Measurements from ENCODE around the gene RAD9A.

DNA sequence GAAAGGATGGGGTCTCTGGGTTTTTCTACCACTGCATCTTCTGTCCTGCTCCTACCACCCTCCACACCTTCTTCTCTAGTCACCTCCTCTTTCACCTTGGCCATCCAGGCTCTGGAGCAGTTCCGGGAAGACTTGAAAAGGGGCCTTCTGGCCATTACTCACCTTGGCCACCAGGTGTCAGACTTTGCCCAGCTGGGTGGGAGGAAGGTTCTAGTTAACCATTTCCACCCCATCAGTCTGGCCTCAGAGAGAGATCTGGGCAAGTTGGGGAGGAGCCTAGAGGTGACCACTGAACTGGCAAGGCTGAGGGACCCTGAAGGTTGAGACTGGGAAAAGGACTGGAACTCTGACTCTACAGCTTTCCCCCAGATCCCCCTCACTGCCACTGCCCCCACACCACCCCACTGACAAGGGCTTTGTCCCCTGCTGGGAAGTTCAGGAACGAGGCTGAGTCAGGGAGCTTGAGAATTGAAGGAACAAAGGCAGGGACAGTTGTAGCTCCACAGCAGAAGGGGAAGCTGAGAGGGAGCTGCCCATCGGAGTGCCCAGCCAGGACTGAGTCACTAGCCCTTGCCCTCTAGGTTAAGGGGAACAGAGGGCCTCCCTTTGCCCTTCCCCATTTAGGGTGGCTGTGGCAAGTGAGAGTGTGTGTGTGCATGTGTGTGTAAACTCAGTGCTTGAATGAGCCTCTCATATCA is 34.8 kb upstream of the RAD9A start:
- TF ChIP-seq, protein P1, sequence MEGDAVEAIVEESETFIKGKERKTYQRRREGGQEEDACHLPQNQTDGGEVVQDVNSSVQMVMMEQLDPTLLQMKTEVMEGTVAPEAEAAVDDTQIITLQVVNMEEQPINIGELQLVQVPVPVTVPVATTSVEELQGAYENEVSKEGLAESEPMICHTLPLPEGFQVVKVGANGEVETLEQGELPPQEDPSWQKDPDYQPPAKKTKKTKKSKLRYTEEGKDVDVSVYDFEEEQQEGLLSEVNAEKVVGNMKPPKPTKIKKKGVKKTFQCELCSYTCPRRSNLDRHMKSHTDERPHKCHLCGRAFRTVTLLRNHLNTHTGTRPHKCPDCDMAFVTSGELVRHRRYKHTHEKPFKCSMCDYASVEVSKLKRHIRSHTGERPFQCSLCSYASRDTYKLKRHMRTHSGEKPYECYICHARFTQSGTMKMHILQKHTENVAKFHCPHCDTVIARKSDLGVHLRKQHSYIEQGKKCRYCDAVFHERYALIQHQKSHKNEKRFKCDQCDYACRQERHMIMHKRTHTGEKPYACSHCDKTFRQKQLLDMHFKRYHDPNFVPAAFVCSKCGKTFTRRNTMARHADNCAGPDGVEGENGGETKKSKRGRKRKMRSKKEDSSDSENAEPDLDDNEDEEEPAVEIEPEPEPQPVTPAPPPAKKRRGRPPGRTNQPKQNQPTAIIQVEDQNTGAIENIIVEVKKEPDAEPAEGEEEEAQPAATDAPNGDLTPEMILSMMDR (IDR thresholded peaks at IDR 0.05) = peak; percentile 88 to 95 (median 93)
- TF ChIP-seq POLR2A (IDR thresholded peaks at IDR 0.05) = no peak

Data from ovary (tissue), 3 donors.